ENCODE measurements around the gene USP19.

DNA sequence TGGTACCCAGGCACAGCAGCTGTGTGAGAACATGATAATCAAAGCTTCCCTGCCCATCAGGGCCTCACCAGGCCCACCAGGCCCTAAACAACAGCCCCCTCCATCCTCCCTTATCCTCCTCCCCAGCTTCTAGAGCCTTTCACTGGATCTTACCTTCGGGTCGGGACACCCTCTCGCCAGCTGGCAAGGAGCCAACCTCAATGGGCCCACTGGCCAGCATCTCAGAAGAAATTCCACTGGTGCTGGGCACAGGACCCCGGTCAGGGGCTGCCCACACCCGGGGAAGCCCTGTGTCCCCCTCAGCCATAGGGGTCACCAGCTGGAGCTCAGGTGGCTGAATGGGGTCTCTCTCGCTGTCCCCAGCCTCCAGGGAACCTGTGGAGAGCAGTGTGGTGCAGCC, 9.3 kb downstream of the USP19 start:
- no peak for TF ChIP-seq CTCF (IDR thresholded peaks at IDR 0.05)
- no peak for TF ChIP-seq POLR2A (IDR thresholded peaks at IDR 0.05)

Data from adrenal gland (tissue), 5 donors.